ENCODE measurements around the gene COPZ1.
"Not testable (repeated sequence)": the region's sequence is repeated elsewhere in the genome, so short reads cannot be mapped to it uniquely, and the experiment has no call there.

Gene COPZ1

GRCh38 chr12:54294953-54295566 lies 29.9 kb upstream of the COPZ1 start:
- DNase-seq (ENCODE audit: low spot score), result no peak

GRCh38 chr12:54296393-54297099 lies 28.4 kb upstream of the COPZ1 start:
- DNase-seq (ENCODE audit: low spot score), result no peak

GRCh38 chr12:54298904-54299303 lies 26.0 kb upstream of the COPZ1 start:
- no peak for DNase-seq (ENCODE audit: low spot score)

- no peak for DNase-seq (ENCODE audit: low spot score)
Measured at GRCh38 chr12:54299515-54300224, 25.3 kb upstream of the COPZ1 start.

- DNase-seq (ENCODE audit: low spot score), result no peak
Measured at GRCh38 chr12:54300225-54300731, 24.7 kb upstream of the COPZ1 start.

GRCh38 chr12:54300732-54301427 lies 24.1 kb upstream of the COPZ1 start, which contains the start of gene NFE2:
Gene NFE2, minus strand, starts transcription at chr12:54301015. Its CDS starts 5,767 bp downstream, at chr12:54295248.
- no peak for DNase-seq (ENCODE audit: low spot score)

DNA sequence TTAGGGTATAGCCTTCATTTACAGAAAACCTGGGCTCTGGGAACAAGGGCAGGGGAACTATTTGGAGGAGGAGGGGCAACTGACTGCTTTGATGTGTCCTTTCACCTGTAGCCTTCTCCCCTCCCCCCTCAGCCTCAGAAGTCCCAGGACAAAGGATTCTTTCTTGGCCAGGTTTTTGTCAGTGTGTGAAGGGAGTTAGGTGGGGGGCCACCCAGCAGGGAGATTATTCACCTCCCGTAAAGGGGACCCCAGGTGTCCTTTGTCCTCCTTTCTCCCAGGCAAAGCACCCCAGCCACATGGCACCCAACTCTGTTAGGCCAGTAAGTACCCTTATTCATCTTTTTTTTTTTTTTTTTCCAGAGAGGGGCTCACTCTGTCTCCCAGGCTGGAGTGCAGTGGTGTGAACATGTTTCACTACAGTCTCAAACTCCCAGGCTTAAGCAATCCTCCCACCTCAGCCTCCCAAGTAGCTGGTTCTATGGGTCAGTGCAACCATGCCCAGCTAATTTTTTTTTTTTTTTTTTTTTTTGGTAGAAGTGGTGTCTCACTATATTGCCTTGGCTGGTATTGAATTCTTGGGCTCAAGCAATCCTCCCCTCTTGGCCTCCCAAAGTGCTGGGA lies 23.4 kb upstream of the COPZ1 start:
- DNase-seq (ENCODE audit: low spot score), result no peak

- DNase-seq (ENCODE audit: low spot score), result no peak
Measured at GRCh38 chr12:54303640-54304039, 21.3 kb upstream of the COPZ1 start.

DNA sequence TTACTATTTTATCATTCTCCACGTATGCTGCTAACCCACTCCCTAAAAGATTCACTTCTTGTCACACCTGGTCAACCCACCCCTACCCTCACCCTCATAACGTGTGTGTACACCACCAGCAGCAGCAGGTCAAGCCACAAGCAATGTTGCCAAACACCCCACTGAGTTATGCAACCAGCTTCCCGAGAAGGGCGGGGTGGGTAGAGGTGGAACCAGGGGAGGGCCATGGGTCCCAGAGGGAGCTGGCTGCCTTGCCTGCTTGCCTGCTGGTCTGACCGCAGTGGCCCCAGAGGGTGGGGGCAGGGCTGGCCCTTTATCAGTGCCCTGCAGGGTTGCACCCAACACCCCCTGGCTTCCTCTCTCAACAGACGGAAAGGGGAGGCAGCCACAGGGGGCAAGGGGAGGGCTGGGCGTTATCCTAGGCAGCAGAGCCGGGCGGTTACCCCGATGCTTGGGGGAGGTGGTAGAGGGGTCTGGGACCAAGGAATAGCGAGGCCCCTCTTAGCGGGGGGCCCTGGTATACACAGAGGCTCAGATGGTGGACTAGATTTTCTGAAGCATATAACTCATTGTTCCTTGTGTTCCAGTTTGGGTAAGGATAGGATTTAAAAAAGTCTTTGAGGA lies 20.6 kb upstream of the COPZ1 start:
- no peak for DNase-seq (ENCODE audit: low spot score)

DNA sequence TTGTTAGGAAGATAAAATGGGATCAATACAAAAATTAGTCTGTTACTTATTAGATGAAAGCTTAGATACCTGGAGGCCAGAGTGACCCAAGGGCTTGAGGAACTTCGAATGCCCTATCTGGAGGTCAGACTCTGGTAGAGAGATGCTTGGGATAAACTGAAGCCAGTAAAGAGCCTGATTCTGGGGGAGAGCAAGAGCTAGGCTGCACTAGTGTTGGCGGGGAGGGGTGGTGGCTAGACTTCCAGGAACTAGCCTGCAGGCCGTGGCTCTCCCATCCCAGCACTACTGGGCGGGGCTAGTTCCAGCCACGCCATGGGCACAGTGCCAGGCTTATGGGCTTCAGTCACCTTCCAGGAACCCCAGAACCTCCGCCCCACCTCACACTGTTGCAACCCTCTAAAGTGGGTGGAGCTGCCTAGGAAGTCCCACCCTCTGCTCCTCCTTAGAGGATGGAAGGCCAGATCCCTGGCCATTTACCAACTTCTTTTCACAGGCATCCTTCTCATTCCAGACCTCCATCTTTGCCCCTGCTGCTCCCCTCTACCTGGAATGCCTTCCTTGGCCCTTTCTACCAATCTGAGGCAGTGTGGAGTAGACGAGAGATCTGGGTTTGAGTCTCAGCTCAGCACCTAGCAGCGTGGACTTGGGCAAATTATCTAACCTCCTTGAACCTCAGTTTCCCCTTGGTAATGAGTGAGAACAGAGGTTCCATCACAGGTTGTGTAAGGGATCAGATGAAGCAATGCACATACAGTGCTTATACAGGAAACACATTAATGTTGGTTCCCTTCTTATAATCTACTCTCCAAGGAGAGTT lies 17.8 kb upstream of the COPZ1 start:
- no peak for DNase-seq (ENCODE audit: low spot score)

- no peak for DNase-seq (ENCODE audit: low spot score)
Measured at GRCh38 chr12:54311051-54311450, 13.9 kb upstream of the COPZ1 start.

DNA sequence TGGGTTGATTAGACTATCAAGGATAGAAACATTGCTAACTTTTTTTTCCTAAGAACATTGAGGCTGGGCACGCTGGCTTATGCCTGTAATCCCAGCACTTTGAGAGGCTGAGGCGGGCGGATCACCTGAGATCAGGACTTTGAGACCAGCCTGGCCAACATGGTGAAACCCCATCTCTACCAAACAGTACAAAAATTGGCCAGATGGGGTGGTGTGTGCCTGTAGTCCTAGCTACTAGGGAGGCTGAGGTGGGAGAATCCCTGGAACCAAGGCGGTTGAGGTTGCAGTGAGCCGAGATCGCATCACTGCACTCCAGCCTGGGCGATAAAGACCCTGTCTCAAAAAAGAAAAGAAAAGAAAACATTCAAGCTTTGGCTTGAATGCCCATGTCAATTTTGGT lies 12.6 kb upstream of the COPZ1 start:
- not testable (repeated sequence) for DNase-seq (ENCODE audit: low spot score)

DNA sequence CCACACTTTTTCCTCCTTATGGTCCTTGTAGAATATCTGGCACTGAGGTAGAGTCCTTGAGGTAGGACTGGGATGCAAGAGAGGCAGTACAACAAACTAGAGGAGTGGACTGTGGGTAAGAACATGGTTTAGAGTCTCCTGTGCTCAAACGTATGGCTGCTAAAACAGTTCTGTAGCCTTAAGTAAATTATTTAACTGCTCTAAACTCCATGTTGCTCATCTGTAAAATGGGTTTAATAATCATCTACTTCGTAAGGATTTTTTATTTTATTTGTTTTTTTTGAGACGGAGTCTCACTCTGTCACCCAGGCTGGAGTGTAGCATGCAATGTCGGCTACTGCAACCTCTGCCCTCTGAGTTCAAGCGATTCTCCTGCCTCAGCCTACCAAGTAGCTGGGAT lies 3.6 kb upstream of the COPZ1 start:
- DNase-seq (ENCODE audit: low spot score), result no peak

GRCh38 chr12:54325442-54326109 lies 645 bp downstream of the COPZ1 start:
- DNase-seq (ENCODE audit: low spot score), result peak; percentile 51

DNA sequence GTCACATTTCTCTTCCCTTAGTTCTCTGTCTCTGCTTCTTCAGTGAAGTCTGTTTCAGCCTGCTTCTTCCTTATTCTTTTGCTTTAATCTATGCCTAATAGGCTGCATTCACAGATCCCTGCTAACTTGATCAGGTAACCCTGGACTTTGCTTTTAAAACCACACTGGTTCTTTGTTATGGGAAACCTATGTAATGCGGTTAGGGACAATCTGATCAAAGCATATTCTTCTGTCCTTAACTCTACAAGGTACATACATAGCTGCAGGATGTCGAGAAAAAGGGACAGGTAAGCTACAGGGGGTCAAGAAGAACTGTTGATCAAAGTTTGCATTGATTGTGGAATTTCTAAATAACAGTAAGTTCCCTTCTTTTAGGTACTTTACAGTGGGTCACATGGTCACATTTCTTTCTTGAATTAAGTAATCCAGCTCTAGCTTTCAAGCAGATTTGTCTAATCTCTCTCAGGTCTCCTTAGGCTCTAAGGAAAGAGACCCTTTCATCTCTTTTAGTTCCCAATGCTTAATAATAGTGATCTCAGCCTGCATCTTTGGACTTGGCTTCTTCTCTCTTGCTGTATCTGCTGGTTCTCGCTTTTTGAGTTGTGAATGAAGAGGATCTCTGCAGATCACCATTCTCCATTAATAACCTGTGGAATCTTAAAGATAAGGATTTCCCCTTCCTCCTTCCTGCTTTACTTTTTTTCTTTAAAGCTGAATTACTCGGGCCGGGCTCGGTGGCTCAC lies 3.8 kb downstream of the COPZ1 start:
- no peak for DNase-seq (ENCODE audit: low spot score)

DNA sequence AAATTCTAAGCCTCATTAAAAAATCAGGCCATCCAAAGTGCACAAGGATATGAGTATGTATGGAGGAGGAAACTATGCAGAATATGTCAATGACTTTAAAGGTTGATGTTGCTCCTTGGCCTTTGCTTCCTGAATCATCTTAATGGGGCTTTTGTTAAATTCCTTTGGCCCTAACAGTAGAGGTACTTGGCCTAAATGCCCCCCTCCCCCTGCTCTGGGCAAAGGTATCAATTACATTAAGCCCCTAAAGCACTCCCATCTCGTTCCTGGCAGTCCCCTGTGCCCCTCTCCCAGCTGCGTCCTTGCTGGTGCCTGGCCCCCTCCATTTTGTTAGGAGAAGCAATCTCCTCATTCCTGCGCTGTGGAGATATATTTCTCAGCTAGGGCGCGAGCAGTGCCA lies 4.8 kb downstream of the COPZ1 start:
- no peak for DNase-seq (ENCODE audit: low spot score)

DNA sequence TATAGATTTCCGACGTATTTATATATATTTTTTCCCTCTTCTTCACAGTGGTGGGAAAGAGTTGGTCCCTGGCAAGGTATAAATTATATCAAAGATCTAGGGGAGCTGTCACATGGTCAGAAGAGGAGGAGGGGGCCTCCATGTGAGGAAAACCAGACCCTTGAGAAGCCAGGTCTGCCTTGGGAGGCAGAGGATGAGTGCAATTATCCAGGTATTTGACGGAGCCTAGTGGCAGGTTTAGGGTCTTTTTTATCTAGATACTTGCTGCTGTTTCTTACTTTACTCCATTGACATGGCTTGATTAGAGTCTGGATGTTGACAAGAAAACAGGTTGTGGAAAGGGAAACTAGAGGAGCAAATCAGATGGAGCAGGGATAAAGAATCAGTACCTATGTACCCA lies 5.5 kb downstream of the COPZ1 start:
- no peak for DNase-seq (ENCODE audit: low spot score)

- DNase-seq (ENCODE audit: low spot score), result no peak
Measured at GRCh38 chr12:54331461-54331860, 6.5 kb downstream of the COPZ1 start.

GRCh38 chr12:54333420-54334034 lies 8.6 kb downstream of the COPZ1 start:
- DNase-seq (ENCODE audit: low spot score), result no peak

Data from RKO (cell line).